ENCODE data around the gene FSTL4. TPM values are rescaled to one million over a fixed set of nuclear protein-coding genes. Genes with fewer than 3 reads are reported as not detected.

The FSTL4 gene
- total RNA-seq, 1 donor from 2014 or later, result not detected

DNA sequence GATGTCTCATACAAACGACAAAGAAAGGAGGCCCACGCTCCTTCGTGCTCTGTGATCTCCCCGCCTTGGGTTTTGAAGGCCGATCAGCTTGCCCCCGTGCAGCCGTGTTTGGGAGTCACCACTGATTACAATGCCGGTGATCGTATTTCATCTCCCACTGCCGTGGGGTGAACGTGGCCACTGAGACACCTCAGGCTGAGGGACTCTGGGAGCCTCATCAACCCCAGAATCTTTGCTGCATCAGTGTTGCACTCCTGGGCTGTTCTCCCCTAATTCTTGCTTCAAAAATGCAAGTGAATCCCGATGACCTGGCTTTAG is 366.3 kb downstream of the FSTL4 start:
- no peaks in the 10 kb centered on the region for H3K27me3 ChIP-seq (ENCODE audit: low read depth)
- H3K36me3 ChIP-seq, result no peaks in the 10 kb centered on the region
- H3K4me1 ChIP-seq, result peaks cover 3% of the 10 kb centered on the region
- intact Hi-C loops (cut with micrococcal nuclease), result no loop called here
- TF ChIP-seq, protein P1, sequence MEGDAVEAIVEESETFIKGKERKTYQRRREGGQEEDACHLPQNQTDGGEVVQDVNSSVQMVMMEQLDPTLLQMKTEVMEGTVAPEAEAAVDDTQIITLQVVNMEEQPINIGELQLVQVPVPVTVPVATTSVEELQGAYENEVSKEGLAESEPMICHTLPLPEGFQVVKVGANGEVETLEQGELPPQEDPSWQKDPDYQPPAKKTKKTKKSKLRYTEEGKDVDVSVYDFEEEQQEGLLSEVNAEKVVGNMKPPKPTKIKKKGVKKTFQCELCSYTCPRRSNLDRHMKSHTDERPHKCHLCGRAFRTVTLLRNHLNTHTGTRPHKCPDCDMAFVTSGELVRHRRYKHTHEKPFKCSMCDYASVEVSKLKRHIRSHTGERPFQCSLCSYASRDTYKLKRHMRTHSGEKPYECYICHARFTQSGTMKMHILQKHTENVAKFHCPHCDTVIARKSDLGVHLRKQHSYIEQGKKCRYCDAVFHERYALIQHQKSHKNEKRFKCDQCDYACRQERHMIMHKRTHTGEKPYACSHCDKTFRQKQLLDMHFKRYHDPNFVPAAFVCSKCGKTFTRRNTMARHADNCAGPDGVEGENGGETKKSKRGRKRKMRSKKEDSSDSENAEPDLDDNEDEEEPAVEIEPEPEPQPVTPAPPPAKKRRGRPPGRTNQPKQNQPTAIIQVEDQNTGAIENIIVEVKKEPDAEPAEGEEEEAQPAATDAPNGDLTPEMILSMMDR (IDR thresholded peaks at IDR 0.05; ENCODE audit: borderline replicate concordance), result no peak
- no peak overlapping the region for H3K27ac ChIP-seq (replicated peaks)
- no peak overlapping the region for H3K4me3 ChIP-seq
- H3K9me3 ChIP-seq (replicated peaks), result no peaks in the 10 kb centered on the region
- no peak for DNase-seq

DNA sequence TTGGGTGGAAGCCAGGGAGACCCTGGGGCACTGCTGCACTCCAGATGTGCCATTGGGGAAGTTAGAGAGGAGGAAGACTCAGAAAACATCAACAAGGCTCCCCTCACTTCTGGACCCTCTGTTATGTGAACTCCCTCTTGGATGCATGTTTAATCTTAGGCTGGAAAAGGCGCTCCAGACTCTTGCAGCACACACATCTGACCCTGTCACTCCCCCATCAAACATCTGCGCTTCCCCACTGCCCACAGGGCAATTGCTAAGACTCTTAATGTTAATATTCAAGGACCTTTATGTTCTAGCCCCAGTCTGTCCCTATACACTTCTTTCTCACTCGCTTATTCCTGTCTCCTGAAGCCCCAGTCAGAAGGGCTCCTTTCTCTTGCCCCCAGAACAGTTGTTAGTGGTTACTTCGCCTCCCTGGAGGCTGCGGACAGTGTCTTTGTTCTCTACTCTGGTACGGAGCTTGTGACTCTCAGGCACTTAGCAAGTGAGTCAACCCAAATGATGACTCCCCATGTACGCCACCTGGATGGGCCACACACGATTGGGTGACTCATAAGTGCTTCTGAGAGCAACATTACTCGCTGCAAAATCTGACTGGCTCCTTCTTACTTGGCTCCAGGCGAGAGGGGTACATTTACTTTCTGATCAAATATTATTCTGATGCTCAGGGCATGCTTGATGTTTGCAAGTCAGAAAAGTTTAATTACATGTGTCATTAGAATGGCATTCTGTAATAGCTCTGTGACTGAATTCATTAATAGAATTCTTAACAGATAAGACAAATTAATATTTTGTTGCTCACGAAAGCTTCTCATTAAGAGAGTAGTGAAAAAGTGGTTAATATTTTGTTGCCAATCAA is 366.9 kb downstream of the FSTL4 start:
- Histone ChIP-seq H3K36me3 (no peaks in the 10 kb centered on the region), H3K27me3 (ENCODE audit: low read depth) (no peaks in the 10 kb centered on the region), H3K4me1 (peaks cover 3% of the 10 kb centered on the region), H3K9me3 (replicated peaks) (no peaks in the 10 kb centered on the region), H3K4me3 (no peak overlapping the region), H3K27ac (replicated peaks) (no peak overlapping the region)
- intact Hi-C loops (cut with micrococcal nuclease), result no loop called here
- no peak for DNase-seq
- TF ChIP-seq, protein P1 (IDR thresholded peaks at IDR 0.05; ENCODE audit: borderline replicate concordance), result no peak

DNA sequence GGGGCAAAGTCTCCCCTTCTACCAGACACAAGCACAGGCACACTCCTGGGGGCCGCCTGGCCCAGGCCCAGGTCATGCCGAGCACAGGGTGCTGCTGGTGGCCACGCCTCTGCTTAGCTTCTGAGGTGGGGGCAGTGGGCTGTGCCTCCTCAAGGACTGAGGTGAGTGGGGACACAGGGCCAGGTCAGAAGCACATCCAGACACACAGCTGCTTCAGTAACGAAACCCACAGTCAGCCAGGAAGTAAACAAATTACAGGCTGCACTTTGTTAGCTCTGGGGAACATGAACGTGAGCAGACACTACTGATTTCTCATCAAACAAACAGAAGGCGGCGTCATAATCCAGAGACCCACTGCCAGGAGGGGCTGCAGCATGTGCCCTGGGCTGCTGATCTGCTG is 368.1 kb downstream of the FSTL4 start:
- no peaks in the 10 kb centered on the region for H3K36me3 ChIP-seq
- peaks cover 3% of the 10 kb centered on the region for H3K4me1 ChIP-seq
- H3K27ac ChIP-seq (replicated peaks), result no peak overlapping the region
- no peak overlapping the region for H3K4me3 ChIP-seq
- DNase-seq, result no peak
- TF ChIP-seq, protein P1 (IDR thresholded peaks at IDR 0.05; ENCODE audit: borderline replicate concordance), result no peak
- H3K9me3 ChIP-seq (replicated peaks), result no peaks in the 10 kb centered on the region
- H3K27me3 ChIP-seq (ENCODE audit: low read depth), result no peaks in the 10 kb centered on the region
- intact Hi-C loops (cut with micrococcal nuclease), result no loop called here

DNA sequence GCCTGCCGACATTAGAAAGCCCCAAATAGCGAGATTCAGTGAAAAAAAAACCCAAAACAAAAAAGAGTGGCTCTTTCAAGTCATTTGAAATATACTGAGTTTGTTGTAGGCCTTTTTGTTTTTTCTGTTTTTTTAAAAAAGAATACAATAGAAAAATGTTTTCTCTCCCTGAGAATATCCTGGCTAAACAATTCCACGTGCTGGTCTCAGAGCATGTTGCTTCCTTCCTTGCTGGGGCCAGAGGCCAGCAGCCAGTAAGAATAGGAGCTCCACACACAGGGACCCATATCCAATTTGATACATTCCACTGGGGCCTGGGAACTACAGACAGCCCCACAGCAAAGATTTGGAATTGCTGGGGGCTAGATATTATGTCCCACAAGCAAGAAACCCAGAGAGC is 369.1 kb downstream of the FSTL4 start:
- intact Hi-C loops (cut with micrococcal nuclease), result no loop called here
- H3K27me3 ChIP-seq (ENCODE audit: low read depth), result peaks cover 4% of the 10 kb centered on the region
- H3K9me3 ChIP-seq (replicated peaks), result no peaks in the 10 kb centered on the region
- TF ChIP-seq, protein P1 (IDR thresholded peaks at IDR 0.05; ENCODE audit: borderline replicate concordance), result no peak
- DNase-seq, result no peak
- H3K4me1 ChIP-seq, result peaks cover 3% of the 10 kb centered on the region
- no peak overlapping the region for H3K4me3 ChIP-seq
- no peaks in the 10 kb centered on the region for H3K36me3 ChIP-seq
- no peak overlapping the region for H3K27ac ChIP-seq (replicated peaks)

DNA sequence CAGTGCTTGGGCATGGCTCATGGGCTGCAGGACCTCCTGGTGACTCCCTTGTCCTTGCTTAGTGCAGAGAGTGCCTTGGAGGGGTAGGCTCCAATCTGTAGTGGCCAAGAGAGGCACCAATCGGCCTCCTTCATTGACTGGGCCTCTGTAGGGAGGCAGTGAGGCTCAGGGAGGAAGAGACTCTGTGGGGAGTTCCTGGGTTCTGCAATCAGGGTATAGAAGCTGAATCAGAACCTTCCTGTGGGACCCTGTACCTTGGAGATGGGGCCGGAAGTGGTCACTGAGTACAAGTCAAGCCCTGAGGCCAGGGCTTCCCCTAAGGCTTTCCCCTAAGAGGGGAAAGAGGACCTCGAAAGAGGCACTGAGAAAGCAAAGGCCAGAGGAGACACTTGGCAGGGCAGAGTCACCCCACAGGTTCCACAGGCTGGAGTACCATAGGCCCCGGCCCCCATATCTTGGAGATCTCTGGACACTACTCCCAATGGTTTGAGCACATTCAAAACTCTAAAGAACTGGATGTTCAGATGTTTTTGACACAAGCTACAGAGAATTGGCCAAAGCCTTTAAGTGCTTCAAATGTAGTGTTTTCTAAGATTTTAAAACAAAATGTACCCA is 370.0 kb downstream of the FSTL4 start:
- intact Hi-C loops (cut with micrococcal nuclease), result no loop called here
- Histone ChIP-seq H3K9me3 (replicated peaks) (no peaks in the 10 kb centered on the region), H3K4me3 (no peak overlapping the region), H3K36me3 (no peaks in the 10 kb centered on the region), H3K27me3 (ENCODE audit: low read depth) (peaks cover 11% of the 10 kb centered on the region), H3K27ac (replicated peaks) (no peak overlapping the region), H3K4me1 (peaks cover 3% of the 10 kb centered on the region)
- TF ChIP-seq, protein P1 (IDR thresholded peaks at IDR 0.05; ENCODE audit: borderline replicate concordance), result no peak
- DNase-seq, result no peak
